Right hindlimb (tissue), 1 donor: ENCODE measurements around the gene KIAA0232.
"Not testable (repeated sequence)": the region's sequence is repeated elsewhere in the genome, so short reads cannot be mapped to it uniquely, and the experiment has no call there.

Experiments
- DNase-seq: peaks from one replicate; pipeline ENCODE4 v3.0.0-alpha.2; 2018

Gene KIAA0232

GRCh38 chr4:6813725-6814124, 31.2 kb downstream of the KIAA0232 start:
- DNase-seq, result no peak

GRCh38 chr4:6815029-6815836, 32.7 kb downstream of the KIAA0232 start:
- no peak for DNase-seq

GRCh38 chr4:6819295-6819694, 36.8 kb downstream of the KIAA0232 start:
- no peak for DNase-seq

DNA sequence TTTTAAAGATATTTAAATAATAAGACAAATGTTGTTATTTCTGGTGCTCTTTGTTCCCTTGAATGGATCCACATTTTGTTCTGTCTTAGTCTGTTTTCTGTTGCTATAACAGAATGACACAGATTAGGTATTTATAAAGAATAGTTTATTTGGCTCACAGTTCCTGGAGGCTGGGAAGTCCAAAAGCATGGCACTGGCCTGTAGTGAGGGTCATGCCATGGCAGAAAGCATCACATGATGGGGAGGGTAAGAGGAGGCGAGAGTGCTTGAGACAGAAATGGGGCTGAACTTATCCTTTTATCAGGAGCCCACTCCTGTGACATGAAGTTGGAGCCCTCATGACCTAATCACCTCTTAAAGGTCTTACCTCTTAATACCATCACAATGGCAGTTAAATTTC, 38.2 kb downstream of the KIAA0232 start:
- no peak for DNase-seq

- DNase-seq, result no peak
Observed at GRCh38 chr4:6824071-6824470, 41.5 kb downstream of the KIAA0232 start.

DNA sequence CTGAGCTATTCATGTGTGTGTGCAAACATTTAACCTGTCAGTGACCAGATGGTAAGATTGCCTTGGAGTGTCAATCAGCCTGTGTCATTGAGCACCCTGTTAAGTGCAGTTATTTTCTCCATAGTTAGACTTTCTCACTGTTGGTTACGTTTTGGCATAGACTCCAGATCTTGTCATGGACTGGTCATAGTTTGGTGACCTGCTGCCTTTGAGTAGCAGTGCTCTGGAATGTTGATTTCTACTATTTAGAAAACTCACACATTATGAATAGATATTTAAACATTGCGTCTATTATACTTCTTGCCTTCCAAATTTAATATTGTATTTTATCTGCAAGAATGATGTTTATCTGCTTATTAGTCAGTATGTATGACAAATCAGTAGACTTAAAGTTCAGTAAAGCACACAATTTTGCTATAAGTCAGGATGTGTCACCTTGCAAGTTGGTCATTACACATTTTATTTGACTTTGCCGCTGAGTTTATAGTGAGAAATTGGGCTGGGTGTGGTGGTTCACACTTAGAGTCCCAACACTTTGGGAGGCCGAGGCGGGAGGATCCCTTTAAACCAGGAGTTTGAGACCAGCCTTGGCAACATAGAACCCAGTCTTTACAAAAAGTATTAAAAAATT, 42.4 kb downstream of the KIAA0232 start:
- no peak for DNase-seq

- no peak for DNase-seq
Observed at GRCh38 chr4:6825403-6825802, 42.9 kb downstream of the KIAA0232 start.

GRCh38 chr4:6826781-6827508, 44.4 kb downstream of the KIAA0232 start:
- DNase-seq, result no peak

- no peak for DNase-seq
Observed at GRCh38 chr4:6829086-6829485, 46.6 kb downstream of the KIAA0232 start.

- DNase-seq, result no peak
Observed at GRCh38 chr4:6834867-6835266, 52.3 kb downstream of the KIAA0232 start.

DNA sequence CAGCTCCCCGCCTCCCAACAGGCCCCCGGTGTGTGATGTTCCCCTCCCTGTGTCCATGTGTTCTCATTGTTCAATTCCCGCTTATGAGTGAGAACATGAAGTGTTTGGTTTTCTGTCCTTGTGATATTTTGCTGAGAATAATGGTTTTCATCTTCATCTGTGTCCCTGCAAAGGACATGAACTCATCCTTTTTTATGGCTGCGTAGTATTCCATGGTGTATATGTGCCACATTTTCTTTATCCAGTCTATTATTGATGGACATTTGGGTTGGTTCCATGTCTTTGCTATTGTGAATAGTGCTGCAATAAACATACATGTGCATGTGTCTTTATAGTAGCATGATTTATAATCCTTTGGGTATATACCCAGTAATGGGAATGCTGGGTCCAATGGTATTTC, 53.1 kb downstream of the KIAA0232 start:
- DNase-seq, result not testable (repeated sequence)

- not testable (repeated sequence) for DNase-seq
Observed at GRCh38 chr4:6837106-6837505, 54.6 kb downstream of the KIAA0232 start.

DNA sequence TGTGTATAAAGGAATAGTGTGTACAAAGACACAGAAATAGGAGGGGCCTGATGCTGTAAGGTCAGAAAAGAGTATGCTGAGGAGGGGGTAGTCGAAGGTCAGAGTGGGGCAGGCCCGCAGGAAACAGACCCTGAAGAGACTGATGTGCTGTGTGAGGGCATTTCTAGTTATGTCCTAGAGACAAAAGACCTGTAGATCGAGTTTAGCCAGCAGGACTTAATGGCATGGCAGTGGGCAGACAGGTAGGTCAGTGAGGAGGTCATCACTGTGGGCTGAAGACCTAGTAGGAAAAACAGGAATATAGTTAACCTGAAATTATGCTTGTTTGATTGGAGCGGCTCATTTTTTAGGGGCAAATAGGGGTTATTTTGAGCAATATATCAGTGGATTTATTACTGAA, 57.1 kb downstream of the KIAA0232 start:
- DNase-seq, result no peak

GRCh38 chr4:6840062-6840976, 57.8 kb downstream of the KIAA0232 start:
- DNase-seq, result no peak

- DNase-seq, result no peak
Observed at GRCh38 chr4:6845027-6845426, 62.5 kb downstream of the KIAA0232 start.

- DNase-seq, result no peak
Observed at GRCh38 chr4:6845574-6845973, 63.0 kb downstream of the KIAA0232 start.

GRCh38 chr4:6847178-6847577, 64.7 kb downstream of the KIAA0232 start:
- no peak for DNase-seq

DNA sequence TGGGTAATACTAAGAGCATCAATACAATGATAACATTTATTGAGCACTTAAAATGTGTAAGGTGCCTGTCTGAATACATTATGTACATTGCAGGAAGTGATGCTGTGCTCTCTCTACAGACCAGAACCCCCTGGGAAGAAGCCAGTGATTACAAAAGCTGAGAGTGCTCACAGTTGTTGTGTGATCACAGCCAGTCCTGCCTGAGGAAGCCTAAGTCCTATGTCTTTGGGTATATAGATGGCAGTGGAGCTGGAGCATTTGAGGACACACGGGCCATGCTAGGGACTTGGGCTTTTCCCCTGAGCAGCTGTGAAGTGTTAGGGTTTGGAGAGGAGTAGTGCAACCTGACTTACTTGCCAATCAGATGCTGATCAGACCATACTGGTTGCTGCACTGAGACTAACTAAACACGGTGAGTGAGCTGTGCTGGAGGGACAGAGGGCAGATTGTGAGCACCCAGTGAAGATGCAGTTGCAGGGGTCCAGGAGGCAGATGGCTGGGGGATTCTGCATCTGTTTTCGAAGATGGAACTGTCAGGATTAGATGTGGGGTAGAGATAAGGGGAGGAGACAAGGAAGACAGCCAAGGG, 66.3 kb downstream of the KIAA0232 start:
- no peak for DNase-seq

- DNase-seq, result no peak
Observed at GRCh38 chr4:6849691-6850090, 67.2 kb downstream of the KIAA0232 start.

GRCh38 chr4:6851431-6851830, 68.9 kb downstream of the KIAA0232 start:
- DNase-seq, result no peak

DNA sequence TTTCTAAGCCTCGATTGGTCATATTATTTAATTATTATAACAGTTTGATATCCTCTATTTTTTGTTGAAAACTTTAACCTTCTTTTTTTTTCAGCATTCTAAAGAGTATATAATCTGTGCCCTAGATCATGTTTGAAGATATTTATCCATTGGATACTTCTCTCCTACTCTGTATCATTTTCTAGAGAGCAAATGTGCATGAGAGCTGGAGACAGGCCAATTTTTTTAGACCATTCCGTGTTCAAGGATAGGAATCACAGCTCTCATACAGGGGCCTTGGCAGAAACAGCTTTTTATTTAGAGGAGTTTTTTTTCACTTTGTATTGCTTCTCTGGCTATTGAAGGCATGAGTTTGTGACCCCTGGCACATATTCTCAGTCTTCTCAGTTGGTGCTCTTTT, 69.4 kb downstream of the KIAA0232 start:
- DNase-seq, result no peak

DNA sequence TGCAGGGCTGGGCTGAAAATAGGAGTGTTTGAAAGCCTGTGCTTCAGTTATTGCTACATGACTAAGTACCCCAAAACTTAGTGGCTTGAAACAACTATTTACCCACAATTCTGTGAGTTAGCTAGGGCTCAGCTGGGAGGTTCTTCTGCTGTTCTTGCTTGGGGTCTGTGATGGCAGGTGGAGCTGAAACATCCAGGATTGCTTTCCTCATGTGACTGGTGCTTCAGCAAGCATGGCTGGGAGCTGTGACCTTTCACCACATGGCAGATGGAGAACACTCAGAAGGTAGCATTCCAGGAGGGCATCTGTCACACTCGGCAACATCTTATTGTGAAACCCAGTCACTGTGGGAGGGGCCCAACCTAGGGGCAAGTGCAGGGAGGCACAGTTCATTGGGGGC, 70.1 kb downstream of the KIAA0232 start:
- no peak for DNase-seq
